IPS-NIHi7 (cell line): ENCODE results near the gene APC.
A peak's percentile ranks its signal among the peaks of the same experiment; 100 is the strongest.
"Not testable (repeated sequence)": the region's sequence is repeated elsewhere in the genome, so short reads cannot be mapped to it uniquely, and the experiment has no call there.

Source experiments
- DNase-seq: peaks from one replicate; pipeline ENCODE4 v3.0.0; 2012; ENCODE audit warnings: mixed read lengths; ENCODE audit errors: extremely low spot score

The APC gene

DNA sequence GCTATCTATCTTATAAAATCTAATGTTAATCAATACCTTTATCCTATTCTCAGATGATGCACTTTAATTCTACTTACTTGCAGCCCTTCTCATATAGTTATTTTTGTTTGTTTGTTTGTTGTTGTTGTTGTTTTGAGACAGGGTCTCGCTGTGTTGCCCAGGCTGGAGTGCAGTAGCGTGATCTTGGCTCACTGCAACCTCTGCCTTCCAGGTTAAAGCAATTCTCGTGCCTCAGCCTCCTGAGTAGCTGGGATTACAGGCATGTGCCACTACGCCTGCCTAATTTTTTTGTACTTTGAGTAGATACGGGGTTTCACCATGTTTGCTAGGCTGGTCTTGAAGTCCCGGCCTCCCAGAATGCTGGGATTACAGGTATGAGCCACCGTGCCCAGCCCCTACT, 20.8 kb upstream of the APC start:
- DNase-seq, result not testable (repeated sequence)

GRCh38 chr5:112717506-112718082, 20.1 kb upstream of the APC start:
- DNase-seq, result no peak

DNA sequence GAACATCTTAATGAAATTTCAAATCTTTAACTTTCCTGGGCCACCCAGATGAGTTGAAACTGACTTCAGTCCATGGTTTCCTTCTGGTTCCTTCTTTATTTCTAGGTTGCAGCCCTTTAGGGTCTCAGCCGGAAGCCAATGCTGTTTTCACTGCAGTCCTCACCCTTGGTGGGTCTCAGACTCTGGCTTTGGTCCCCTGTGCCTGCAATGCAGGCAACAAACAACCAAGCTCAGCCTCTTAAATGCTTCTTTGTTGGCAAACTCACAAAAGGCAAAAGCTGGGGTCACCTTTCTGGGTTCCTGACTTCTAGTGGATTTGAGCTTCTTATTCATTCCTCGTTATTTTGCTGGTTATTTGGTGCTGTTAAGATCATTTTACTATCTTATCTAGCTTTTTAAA, 19.3 kb upstream of the APC start:
- DNase-seq, result no peak

DNA sequence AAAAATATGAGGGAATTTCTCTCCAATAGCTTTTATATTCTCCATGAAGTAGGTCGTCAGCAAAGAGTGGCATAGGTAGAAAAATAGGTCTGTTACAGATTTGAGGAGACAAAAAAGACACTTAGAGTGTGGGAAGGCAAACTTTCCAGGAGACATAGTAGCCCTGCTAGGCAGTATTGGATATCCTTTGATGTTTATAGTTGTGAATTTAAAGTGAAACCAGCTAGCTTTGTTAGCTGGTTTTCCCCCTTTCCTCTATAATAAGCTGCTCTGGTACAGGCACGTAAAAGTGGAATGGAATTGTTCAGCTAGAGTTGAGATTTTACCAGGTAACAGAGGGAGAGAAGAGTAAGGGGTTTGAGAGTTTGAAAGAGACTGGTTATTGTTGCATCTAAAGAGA, 17.1 kb upstream of the APC start:
- no peak for DNase-seq

- DNase-seq, result no peak
Observed at GRCh38 chr5:112724901-112725300, 12.8 kb upstream of the APC start.

- no peak for DNase-seq
Observed at GRCh38 chr5:112729630-112730029, 8.1 kb upstream of the APC start.

DNA sequence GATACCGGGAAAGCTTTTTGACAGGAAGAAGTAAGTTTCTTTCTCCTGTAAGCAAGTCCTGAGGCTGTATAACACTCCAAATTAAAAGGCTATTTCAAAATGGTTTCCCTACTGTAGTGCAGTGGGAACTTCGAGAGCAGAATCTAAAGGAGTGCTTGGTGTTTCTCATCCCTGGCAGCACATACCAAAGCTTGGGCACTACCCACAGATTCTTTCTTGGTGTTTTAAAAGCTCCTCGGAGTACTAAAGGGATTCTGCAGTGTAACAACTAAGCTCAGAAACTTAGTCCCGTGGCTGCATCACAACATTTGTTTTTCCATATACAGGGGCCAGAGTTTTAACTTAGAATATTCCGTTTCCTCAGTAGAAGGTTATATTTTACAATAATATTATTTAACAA, 5.6 kb upstream of the APC start:
- DNase-seq, result no peak

DNA sequence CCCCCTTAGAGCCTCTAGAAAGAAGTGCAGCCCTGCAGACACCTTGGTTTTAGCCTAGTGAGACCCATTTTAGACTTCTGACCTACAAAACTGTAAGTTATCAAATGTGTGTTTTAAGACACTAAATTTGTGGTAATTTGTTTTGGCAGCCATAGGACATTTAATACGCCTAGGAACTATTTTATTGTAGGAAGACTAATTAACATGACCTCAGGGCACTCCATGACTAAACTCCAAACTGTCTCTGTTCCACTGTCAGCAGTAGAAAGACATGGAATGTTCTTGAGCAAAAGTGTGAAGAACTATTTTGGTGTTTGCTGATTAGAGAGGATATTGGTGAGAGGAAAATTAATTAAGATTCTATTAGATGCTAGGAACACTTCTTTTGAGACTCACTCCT, 4.1 kb upstream of the APC start:
- no peak for DNase-seq

GRCh38 chr5:112734597-112734996, 3.1 kb upstream of the APC start:
- DNase-seq, result no peak

- no peak for DNase-seq
Observed at GRCh38 chr5:112735702-112736101, 2.0 kb upstream of the APC start.

GRCh38 chr5:112737070-112737462, 619 bp upstream of the APC start:
- DNase-seq, result no peak

- no peak for DNase-seq
Observed at GRCh38 chr5:112738191-112738560, 491 bp downstream of the APC start.

- no peak for DNase-seq
Observed at GRCh38 chr5:112742424-112742823, 4.7 kb downstream of the APC start.

- no peak for DNase-seq
Observed at GRCh38 chr5:112743631-112744030, 5.9 kb downstream of the APC start.

- no peak for DNase-seq
Observed at GRCh38 chr5:112752335-112752734, 14.7 kb downstream of the APC start.

- DNase-seq, result no peak
Observed at GRCh38 chr5:112755703-112756102, 18.0 kb downstream of the APC start.

- peak; percentile 41 for DNase-seq
Observed at GRCh38 chr5:112757468-112758208, 20.0 kb downstream of the APC start.

DNA sequence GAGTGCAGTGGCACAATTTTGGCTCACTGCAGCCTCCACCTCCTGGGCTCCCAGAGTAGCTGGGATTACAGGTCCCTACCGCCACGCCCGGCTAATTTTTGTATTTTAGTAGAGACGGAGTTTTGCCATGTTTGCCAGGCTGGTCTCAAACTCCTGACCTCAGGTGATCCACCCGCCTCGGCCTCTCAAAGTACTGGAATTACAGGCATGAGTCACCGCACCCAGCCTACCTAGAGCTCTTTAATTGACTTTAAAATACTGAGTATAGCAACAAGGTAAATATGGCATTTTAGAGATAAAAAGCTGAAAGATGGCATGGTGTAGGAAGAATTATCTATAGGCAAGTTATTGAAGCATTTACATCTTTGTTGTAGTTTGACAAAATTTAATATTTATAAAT, 21.0 kb downstream of the APC start:
- no peak for DNase-seq

DNA sequence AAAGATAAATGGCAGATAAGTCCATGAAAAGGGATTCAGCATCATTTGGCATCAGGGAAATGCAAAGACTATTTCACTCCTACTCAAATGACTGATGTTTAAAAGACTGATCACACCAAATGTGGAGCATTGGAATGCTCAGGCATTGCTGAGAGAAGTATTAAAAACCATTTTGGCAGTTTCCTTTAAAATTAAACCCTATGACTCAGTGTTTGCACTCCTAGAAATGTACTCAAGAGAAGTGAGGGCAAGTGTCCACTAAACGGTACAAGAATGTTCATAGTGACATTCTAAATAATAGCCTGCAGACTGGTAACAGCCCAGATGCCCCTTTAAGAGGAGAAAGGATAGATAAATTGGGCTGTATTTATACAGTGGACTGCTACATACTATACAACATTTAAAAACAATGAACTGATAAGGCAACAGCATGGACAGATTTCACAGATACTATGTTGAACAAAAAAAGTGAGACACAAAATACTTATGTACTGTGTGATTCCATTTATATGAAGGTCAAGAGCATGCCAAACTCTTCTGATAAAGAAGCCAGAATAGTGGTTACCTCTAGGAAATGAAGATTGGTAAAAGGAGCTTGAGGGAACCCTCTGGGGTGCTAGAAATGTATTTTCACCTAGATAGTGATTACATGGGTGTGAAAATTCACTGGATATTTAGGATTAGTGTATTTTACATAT, 24.6 kb downstream of the APC start:
- DNase-seq, result no peak

- no peak for DNase-seq
Observed at GRCh38 chr5:112763165-112763564, 25.5 kb downstream of the APC start.

DNA sequence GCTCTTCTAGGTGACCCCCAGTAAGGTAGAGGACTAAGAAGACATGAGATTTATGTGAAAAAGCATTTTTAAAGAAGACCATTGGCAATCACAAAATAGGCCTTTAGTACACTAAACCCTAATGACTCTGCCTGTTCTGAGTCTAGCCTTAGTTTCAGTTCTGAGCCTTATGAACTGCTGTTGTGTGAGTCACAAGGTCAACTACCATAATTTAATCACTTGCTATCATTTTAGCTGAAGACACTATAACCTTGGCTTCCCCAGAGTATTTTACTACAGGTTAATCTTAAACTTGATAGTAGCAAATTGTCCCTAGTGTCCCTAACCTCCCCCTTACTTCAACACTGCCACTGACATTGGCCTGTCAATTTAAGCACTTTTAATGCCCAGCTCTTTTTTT, 34.4 kb downstream of the APC start:
- no peak for DNase-seq

- DNase-seq, result no peak
Observed at GRCh38 chr5:112776301-112776856, 38.7 kb downstream of the APC start.

GRCh38 chr5:112779531-112779930, 41.8 kb downstream of the APC start:
- no peak for DNase-seq
